A549 (cell line): ENCODE measurements around the gene KCNK2. TPM values are rescaled to one million over a fixed set of nuclear protein-coding genes. Genes with fewer than 3 reads are reported as not detected.

ENCODE experiments used
- ATAC-seq, 2 experiments: fragments of 200-7000 bp in 1 of 2; fragments of >200 bp in 1 of 2; cut with Nextera tagmentation in 1 of 2; cut with Tn5 transposase in 1 of 2; 3 replicates each; pipeline versions ENCODE4 v1.8.0 to v1.9.1; 2018 to 2020; ENCODE audit warnings: mild to moderate bottlenecking in 1 of 2, moderate library complexity in 1 of 2
- CTCF ChIA-PET: fragments of 300-600 bp; sonication (Branson Sonifier 250); formaldehyde crosslinking; extraction: SDS; loops from one replicate; lab custom pipeline; 2021; ENCODE audit warnings: antibody characterized with exemption, inconsistent platforms; lab: Yijun Ruan, JAX
- POLR2A ChIA-PET: fragments of 350-600 bp; formaldehyde crosslinking; extraction: SDS; loops from one replicate; lab custom pipeline; 2021; ENCODE audit warnings: antibody characterized with exemption, inconsistent platforms; lab: Yijun Ruan, JAX
- DNase-seq, 2 experiments: peaks; one replicate each; pipeline versions ENCODE4 v3.0.0 to v3.0.0-alpha.2; 2011 to 2016; ENCODE audit warnings: low read depth in 1 of 2, low spot score in 1 of 2
- FAIRE-seq: peaks from 2 replicates; lab custom pipeline; 2011; peaks lifted over from hg19 to GRCh38; lab: Jason Lieb, UNC
- H3K27ac ChIP-seq, 2 experiments: fragments of >200 bp; sonication (Bioruptor Twin); formaldehyde crosslinking; 3 replicates each; pipeline ENCODE4 v1.5.1; 2016 to 2017
- H3K4me1 ChIP-seq: fragments of >200 bp; sonication (Bioruptor Twin); formaldehyde crosslinking; 3 replicates; pipeline ENCODE4 v1.6.1; 2016
- H3K4me2 ChIP-seq: fragments of >200 bp; sonication (Bioruptor Twin); formaldehyde crosslinking; 3 replicates; pipeline ENCODE4 v1.6.1; 2016
- H3K4me3 ChIP-seq: fragments of >200 bp; sonication (Bioruptor Twin); formaldehyde crosslinking; 3 replicates; pipeline ENCODE4 v1.5.1; 2016
- H3K9me3 ChIP-seq: fragments of >200 bp; sonication (Bioruptor Twin); formaldehyde crosslinking; 3 replicates; pipeline ENCODE4 v1.6.1; 2016
- BHLHE40 ChIP-seq: IDR thresholded peaks from 2 replicates; pipeline ENCODE4 v1.6.1; 2012; ENCODE audit warnings: low read depth, low read length, inconsistent platforms
- CEBPB ChIP-seq, 2 experiments: fragments of >200 bp in 1 of 2; sonication (Bioruptor Twin) in 1 of 2; formaldehyde crosslinking in 1 of 2; IDR thresholded peaks; 2 replicates each; pipeline ENCODE4 v1.6.1; 2012 to 2016
- EHMT2 ChIP-seq: fragments of 200-600 bp; sonication (generic); IDR thresholded peaks from 2 replicates; pipeline ENCODE4 v1.6.1; 2016; ENCODE audit warnings: antibody characterized with exemption, low read depth, mild to moderate bottlenecking, moderate library complexity
- FOXS1 ChIP-seq: fragments of 250-450 bp; sonication (Bioruptor Pico); IDR thresholded peaks from 2 replicates; pipeline ENCODE4 v1.5.0; 2020; ENCODE audit warnings: mild to moderate bottlenecking, moderate library complexity
- GATA3 ChIP-seq: IDR thresholded peaks from 2 replicates; pipeline ENCODE4 v1.6.1; 2012; ENCODE audit warnings: borderline replicate concordance
- HDAC2 ChIP-seq: fragments of 200-600 bp; sonication (generic); IDR thresholded peaks from 2 replicates; pipeline ENCODE4 v1.6.1; 2016
- HOXA7 ChIP-seq: fragments of 250-450 bp; sonication (Bioruptor Pico); IDR thresholded peaks from 2 replicates; pipeline ENCODE4 v1.5.0; 2020; ENCODE audit warnings: mild to moderate bottlenecking, moderate library complexity
- HOXB13 ChIP-seq: fragments of 250-450 bp; sonication (Bioruptor Pico); IDR thresholded peaks from 2 replicates; pipeline ENCODE4 v1.5.0; 2020; ENCODE audit warnings: low read depth, mild to moderate bottlenecking, moderate library complexity
- HOXB5 ChIP-seq: fragments of 250-450 bp; sonication (Bioruptor Pico); IDR thresholded peaks from 2 replicates; pipeline ENCODE4 v1.5.0; 2020; ENCODE audit warnings: mild to moderate bottlenecking, moderate library complexity
- JUN ChIP-seq, 2 experiments: fragments of >200 bp; sonication (Bioruptor Twin); formaldehyde crosslinking; IDR thresholded peaks; 2 replicates in 1 of 2; 3 replicates in 1 of 2; pipeline ENCODE4 v1.6.1; 2016 to 2017
- KDM5A ChIP-seq: fragments of 200-600 bp; sonication (generic); IDR thresholded peaks from 2 replicates; pipeline ENCODE4 v1.6.1; 2016; ENCODE audit warnings: antibody characterized with exemption, mild to moderate bottlenecking
- MAFK ChIP-seq: fragments of 450-650 bp; IDR thresholded peaks from 2 replicates; pipeline ENCODE4 v1.6.1; 2014; ENCODE audit not compliant: partially characterized antibody
- NPAS2 ChIP-seq: fragments of 250-450 bp; sonication (Bioruptor Pico); IDR thresholded peaks from 2 replicates; pipeline ENCODE4 v1.8.0; 2022; ENCODE audit warnings: mild to moderate bottlenecking, moderate library complexity, borderline replicate concordance
- POLR2AphosphoS2 ChIP-seq: conservative IDR thresholded peaks from 2 replicates; pipeline ENCODE4 v1.6.1; 2012; ENCODE audit warnings: low read length, improper control_type of control experiment, inconsistent platforms
- RAD21 ChIP-seq, 2 experiments: fragments of >200 bp in 1 of 2; sonication (Bioruptor Twin) in 1 of 2; formaldehyde crosslinking in 1 of 2; IDR thresholded peaks in 1 of 2; conservative IDR thresholded peaks in 1 of 2; 2 replicates in 1 of 2; 3 replicates in 1 of 2; pipeline ENCODE4 v1.6.1; 2012 to 2018; ENCODE audit warnings: inconsistent platforms in 1 of 2
- RCOR1 ChIP-seq: fragments of 150-350 bp; IDR thresholded peaks from 2 replicates; pipeline ENCODE4 v1.6.1; 2014; ENCODE audit warnings: antibody characterized with exemption, low read length, low read depth
- RNF2 ChIP-seq: fragments of 200-600 bp; sonication (generic); IDR thresholded peaks from 2 replicates; pipeline ENCODE4 v1.6.1; 2016; ENCODE audit warnings: low read depth, mild to moderate bottlenecking, antibody characterized with exemption, moderate library complexity, borderline replicate concordance
- SREBF2 ChIP-seq: fragments of 450-650 bp; IDR thresholded peaks from 2 replicates; pipeline ENCODE4 v1.6.1; 2014; ENCODE audit warnings: mild to moderate bottlenecking, moderate library complexity
- TP53 ChIP-seq: fragments of 250-450 bp; sonication (Bioruptor Pico); IDR thresholded peaks from 2 replicates; pipeline ENCODE4 v1.5.0; 2021; ENCODE audit warnings: mild to moderate bottlenecking, moderate library complexity
- ZC3H11A ChIP-seq: fragments of 450-650 bp; IDR thresholded peaks from 2 replicates; pipeline ENCODE4 v1.6.1; 2014; ENCODE audit warnings: antibody characterized with exemption, mild to moderate bottlenecking
- ZFP36 ChIP-seq: fragments of 450-650 bp; IDR thresholded peaks from 2 replicates; pipeline ENCODE4 v1.6.1; 2014; ENCODE audit warnings: borderline replicate concordance; ENCODE audit not compliant: partially characterized antibody
- WGBS: methylation state at CpG from one replicate; pipeline ENCODE4 v1.1.6; 2017; ENCODE audit errors: missing lambda C conversion rate; 5-methylcytosine and 5-hydroxymethylcytosine counted together
- polyA plus RNA-seq, 4 experiments: library from polyadenylated mRNA; depleted of rRNA in 3 of 4; stranded (reverse); fragments of >200 nt; fragmentation: RNase III in 1 of 4; extraction: RNeasy Plus Mini Kit Qiagen cat#74134 plus additional on column Dnase treatment in 1 of 4; gene quantifications; 2 replicates in 3 of 4; 3 replicates in 1 of 4; pipeline ENCODE4 v1.2.3, GENCODE V29; 2011 to 2017
- TF ChIP-seq, protein P1 (sequence below): fragments of >200 bp; sonication (Bioruptor Twin); formaldehyde crosslinking; IDR thresholded peaks from 3 replicates; pipeline ENCODE4 v1.6.1; 2016
- TF ChIP-seq, protein P2 (sequence below): fragments of 150-350 bp; IDR thresholded peaks from 2 replicates; pipeline ENCODE4 v1.6.1; 2014; ENCODE audit warnings: low read depth, mild to moderate bottlenecking, low read length

The KCNK2 gene
- polyA plus RNA-seq, 2 of the 4 experiments (the other 2 are of a cell fraction): 0.04 TPM; not detected in 1

DNA sequence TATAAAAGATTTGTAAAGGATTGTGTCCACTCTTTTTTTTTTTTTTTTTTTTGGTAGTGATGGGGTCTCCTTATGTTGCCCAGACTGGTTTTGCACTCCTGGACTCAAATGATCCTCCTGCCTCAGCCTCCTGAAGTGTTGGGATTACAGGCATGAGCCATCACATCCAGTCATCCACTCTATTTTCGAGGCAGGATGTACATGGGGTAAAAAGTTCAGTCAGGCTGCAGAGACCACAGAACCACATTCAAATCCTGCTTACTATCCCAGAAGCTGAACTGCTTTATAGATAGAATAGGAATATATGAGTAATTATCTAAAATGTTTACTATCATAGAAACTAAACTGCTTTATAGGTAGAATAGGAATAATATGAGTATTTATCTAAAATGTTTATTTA is 26.0 kb upstream of the KCNK2 start:
- no peak for ATAC-seq
- WGBS: 0% methylated on average over 1 of the region's 1 CpG
- no peak for DNase-seq
- POLR2A ChIA-PET: no interaction called here
- H3K4me3 ChIP-seq: no peak overlapping the region
- no peak for TF ChIP-seq HOXB5 (CRISPR knock-in tag)
- TF ChIP-seq ZFP36: no peak
- TF ChIP-seq TP53 (CRISPR knock-in tag): no peak
- TF ChIP-seq, all 56 proteins: peak for 0
- Histone ChIP-seq H3K4me1 (no peaks in the 10 kb centered on the region), H3K9me3 (no peaks in the 10 kb centered on the region), H3K4me2 (no peak overlapping the region), H3K27ac (no peak overlapping the region)
- CTCF ChIA-PET: no interaction called here
- no peak for FAIRE-seq

DNA sequence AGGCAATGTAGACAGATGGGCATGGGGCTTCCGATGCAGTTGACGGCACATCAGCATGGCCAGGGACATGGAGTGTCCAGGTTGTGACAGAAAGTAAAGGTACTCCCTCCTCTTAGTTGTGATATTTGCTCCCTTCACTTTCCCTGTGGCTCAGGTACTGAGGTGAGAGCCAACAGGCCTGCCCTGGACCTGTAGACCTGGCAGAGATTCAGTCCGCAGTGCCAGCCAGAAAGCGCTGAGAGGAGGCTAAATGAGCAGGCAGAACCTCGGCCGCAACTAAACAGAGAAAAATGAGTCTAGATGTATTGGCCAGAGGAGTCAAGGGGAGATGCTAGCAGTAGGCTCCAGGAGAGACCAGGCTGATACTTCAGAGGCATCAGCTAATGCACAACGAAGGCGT is 22.6 kb upstream of the KCNK2 start:
- Histone ChIP-seq H3K4me1 (no peaks in the 10 kb centered on the region), H3K9me3 (no peaks in the 10 kb centered on the region), H3K4me2 (no peak overlapping the region), H3K27ac (no peak overlapping the region), H3K4me3 (no peak overlapping the region)
- POLR2A ChIA-PET: no interaction called here
- DNase-seq: no peak
- no peak for TF ChIP-seq BHLHE40
- no peak for TF ChIP-seq NPAS2
- TF ChIP-seq RAD21 (conservative IDR thresholded peaks at IDR 0.05 in 1 of 2, IDR thresholded peaks at IDR 0.05 in 1 of 2): no peak
- no peak for TF ChIP-seq SREBF2
- no peak for TF ChIP-seq ZC3H11A
- no peak for TF ChIP-seq ZFP36
- CTCF ChIA-PET: no interaction called here
- 66% methylated on average over 8 of the region's 8 CpGs for WGBS
- ATAC-seq: no peak
- FAIRE-seq: no peak

DNA sequence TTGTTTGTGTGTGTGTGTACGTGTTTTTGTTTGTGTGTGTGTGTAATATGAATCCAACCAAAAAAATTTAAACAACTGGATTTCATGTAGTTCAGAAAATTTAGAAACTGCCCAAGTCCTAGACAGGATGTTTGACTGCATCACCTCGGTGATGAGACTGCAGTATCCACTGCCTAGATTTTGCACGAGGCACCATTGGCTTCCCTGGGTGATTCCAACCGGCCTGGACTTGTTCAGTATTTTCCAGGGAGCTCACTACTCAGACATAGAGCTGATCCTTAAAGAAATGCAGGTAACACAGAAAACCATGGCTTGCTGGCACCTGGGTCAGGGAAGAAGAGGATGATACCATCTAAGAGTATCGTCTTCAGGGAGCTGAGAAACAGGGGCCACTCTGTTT is 18.2 kb upstream of the KCNK2 start:
- no peak overlapping the region for H3K4me3 ChIP-seq
- POLR2A ChIA-PET: no interaction called here
- CTCF ChIA-PET: no interaction called here
- DNase-seq: no peak
- TF ChIP-seq, protein P1, sequence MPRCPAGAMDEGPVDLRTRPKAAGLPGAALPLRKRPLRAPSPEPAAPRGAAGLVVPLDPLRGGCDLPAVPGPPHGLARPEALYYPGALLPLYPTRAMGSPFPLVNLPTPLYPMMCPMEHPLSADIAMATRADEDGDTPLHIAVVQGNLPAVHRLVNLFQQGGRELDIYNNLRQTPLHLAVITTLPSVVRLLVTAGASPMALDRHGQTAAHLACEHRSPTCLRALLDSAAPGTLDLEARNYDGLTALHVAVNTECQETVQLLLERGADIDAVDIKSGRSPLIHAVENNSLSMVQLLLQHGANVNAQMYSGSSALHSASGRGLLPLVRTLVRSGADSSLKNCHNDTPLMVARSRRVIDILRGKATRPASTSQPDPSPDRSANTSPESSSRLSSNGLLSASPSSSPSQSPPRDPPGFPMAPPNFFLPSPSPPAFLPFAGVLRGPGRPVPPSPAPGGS: no peak
- no peak for TF ChIP-seq RNF2
- TF ChIP-seq FOXS1 (CRISPR knock-in tag): no peak
- TF ChIP-seq MAFK: no peak
- TF ChIP-seq JUN (IDR thresholded peaks at IDR 0.05): no peak
- TF ChIP-seq NPAS2: no peak
- no peak for TF ChIP-seq GATA3
- TF ChIP-seq HDAC2: no peak
- TF ChIP-seq RCOR1: no peak
- TF ChIP-seq, protein P2, sequence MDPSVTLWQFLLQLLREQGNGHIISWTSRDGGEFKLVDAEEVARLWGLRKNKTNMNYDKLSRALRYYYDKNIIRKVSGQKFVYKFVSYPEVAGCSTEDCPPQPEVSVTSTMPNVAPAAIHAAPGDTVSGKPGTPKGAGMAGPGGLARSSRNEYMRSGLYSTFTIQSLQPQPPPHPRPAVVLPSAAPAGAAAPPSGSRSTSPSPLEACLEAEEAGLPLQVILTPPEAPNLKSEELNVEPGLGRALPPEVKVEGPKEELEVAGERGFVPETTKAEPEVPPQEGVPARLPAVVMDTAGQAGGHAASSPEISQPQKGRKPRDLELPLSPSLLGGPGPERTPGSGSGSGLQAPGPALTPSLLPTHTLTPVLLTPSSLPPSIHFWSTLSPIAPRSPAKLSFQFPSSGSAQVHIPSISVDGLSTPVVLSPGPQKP: no peak
- no peak for TF ChIP-seq HOXB13
- TF ChIP-seq EHMT2: no peak
- TF ChIP-seq HOXA7 (CRISPR knock-in tag): no peak
- no peak for TF ChIP-seq POLR2AphosphoS2
- no peak for TF ChIP-seq BHLHE40
- TF ChIP-seq KDM5A: no peak
- no peak for TF ChIP-seq CEBPB (IDR thresholded peaks at IDR 0.05)
- TF ChIP-seq, all 56 proteins: peak for 0
- H3K4me2 ChIP-seq: no peak overlapping the region
- no peak for ATAC-seq
- WGBS: 31% methylated on average over 5 of the region's 5 CpGs
- H3K4me1 ChIP-seq: no peaks in the 10 kb centered on the region
- H3K27ac ChIP-seq: no peak overlapping the region
- no peaks in the 10 kb centered on the region for H3K9me3 ChIP-seq
- no peak for FAIRE-seq
